Activated naive CD8-positive, alpha-beta T cell treated with anti-CD3 and anti-CD28 coated beads, Interleukin-2, amount 50 U/mL, for 24 hours (primary cell): ENCODE data around the gene ZFP57.

Experiments used
- ATAC-seq: fragments of 150-1000 bp; cut with Tn5 transposase; one replicate; pipeline ENCODE4 v1.10.0; 2021
- DNase-seq: peaks from one replicate; pipeline ENCODE4 v3.0.0; 2021
- H3K27ac Mint-ChIP-seq: one replicate; pipeline ENCODE4 v1.8.0; 2021; ENCODE audit warnings: mild to moderate bottlenecking, mixed read lengths
- H3K27me3 Mint-ChIP-seq: one replicate; pipeline ENCODE4 v1.8.0; 2021; ENCODE audit warnings: mixed read lengths
- H3K36me3 Mint-ChIP-seq: one replicate; pipeline ENCODE4 v1.8.0; 2021; ENCODE audit warnings: low read depth, mixed read lengths
- H3K4me1 Mint-ChIP-seq: one replicate; pipeline ENCODE4 v1.8.0; 2021; ENCODE audit warnings: mixed read lengths
- H3K4me3 Mint-ChIP-seq: one replicate; pipeline ENCODE4 v1.8.0; 2021; ENCODE audit warnings: mild to moderate bottlenecking, moderate library complexity, mixed read lengths
- H3K9me3 Mint-ChIP-seq: one replicate; pipeline ENCODE4 v1.8.0; 2021; ENCODE audit warnings: mixed read lengths

The ZFP57 gene

GRCh38 chr6:29709188-29709587 lies 28.2 kb upstream of the ZFP57 start:
- ATAC-seq (no peak), DNase-seq (no peak)
- Mint-ChIP-seq H3K4me1 (peaks cover 57% of the 10 kb centered on the region), H3K27ac (peak overlapping the region; percentile 16), H3K27me3 (no peaks in the 10 kb centered on the region), H3K4me3 (peak overlapping the region; percentile 69), H3K36me3 (no peaks in the 10 kb centered on the region), H3K9me3 (no peaks in the 10 kb centered on the region)

- no peaks in the 10 kb centered on the region for H3K9me3 Mint-ChIP-seq
- H3K4me3 Mint-ChIP-seq, result peak overlapping the region; percentile 69
- H3K27ac Mint-ChIP-seq, result peak overlapping the region; percentile 46
- peaks cover 57% of the 10 kb centered on the region for H3K4me1 Mint-ChIP-seq
- no peaks in the 10 kb centered on the region for H3K36me3 Mint-ChIP-seq
- H3K27me3 Mint-ChIP-seq, result peaks cover 4% of the 10 kb centered on the region
- ATAC-seq (peak; percentile 90), DNase-seq (peak; percentile 45)
Measured at GRCh38 chr6:29708432-29709179, 27.7 kb upstream of the ZFP57 start.

- Mint-ChIP-seq H3K9me3 (no peaks in the 10 kb centered on the region), H3K4me1 (peaks cover 47% of the 10 kb centered on the region), H3K27me3 (peaks cover 17% of the 10 kb centered on the region), H3K27ac (no peak overlapping the region), H3K4me3 (no peak overlapping the region), H3K36me3 (no peaks in the 10 kb centered on the region)
- no peak for ATAC-seq
- no peak for DNase-seq
Measured at GRCh38 chr6:29705389-29706231, 24.7 kb upstream of the ZFP57 start.

- H3K9me3 Mint-ChIP-seq, result no peaks in the 10 kb centered on the region
- peaks cover 18% of the 10 kb centered on the region for H3K27me3 Mint-ChIP-seq
- H3K4me3 Mint-ChIP-seq, result no peak overlapping the region
- peak; percentile 89 for ATAC-seq
- peak; percentile 91 for DNase-seq
- H3K36me3 Mint-ChIP-seq, result no peaks in the 10 kb centered on the region
- no peak overlapping the region for H3K27ac Mint-ChIP-seq
- H3K4me1 Mint-ChIP-seq, result peaks cover 18% of the 10 kb centered on the region
Measured at GRCh38 chr6:29702519-29703103, 21.7 kb upstream of the ZFP57 start.

GRCh38 chr6:29696147-29697125 lies 15.5 kb upstream of the ZFP57 start:
- Mint-ChIP-seq H3K27ac (no peak overlapping the region), H3K36me3 (peaks cover 3% of the 10 kb centered on the region), H3K4me1 (peaks cover 1% of the 10 kb centered on the region), H3K27me3 (peaks cover 11% of the 10 kb centered on the region), H3K4me3 (no peak overlapping the region), H3K9me3 (peaks cover 5% of the 10 kb centered on the region)
- DNase-seq (no peak), ATAC-seq (no peak)

- peaks cover 5% of the 10 kb centered on the region for H3K27me3 Mint-ChIP-seq
- ATAC-seq, result peak; percentile 82
- H3K9me3 Mint-ChIP-seq, result peaks cover 5% of the 10 kb centered on the region
- H3K4me3 Mint-ChIP-seq, result no peak overlapping the region
- no peak overlapping the region for H3K27ac Mint-ChIP-seq
- H3K36me3 Mint-ChIP-seq, result peaks cover 3% of the 10 kb centered on the region
- DNase-seq, result no peak
- H3K4me1 Mint-ChIP-seq, result peaks cover 1% of the 10 kb centered on the region
Measured at GRCh38 chr6:29694637-29695036, 13.7 kb upstream of the ZFP57 start.

GRCh38 chr6:29685718-29686326 lies 4.9 kb upstream of the ZFP57 start:
- Mint-ChIP-seq H3K36me3 (no peaks in the 10 kb centered on the region), H3K27ac (no peak overlapping the region), H3K4me1 (no peaks in the 10 kb centered on the region), H3K27me3 (peaks cover 6% of the 10 kb centered on the region), H3K4me3 (no peak overlapping the region), H3K9me3 (no peaks in the 10 kb centered on the region)
- ATAC-seq (no peak), DNase-seq (no peak)

GRCh38 chr6:29681811-29682210 lies 859 bp upstream of the ZFP57 start:
- Mint-ChIP-seq H3K36me3 (no peaks in the 10 kb centered on the region), H3K4me1 (no peaks in the 10 kb centered on the region), H3K27me3 (peaks cover 11% of the 10 kb centered on the region), H3K4me3 (no peak overlapping the region), H3K9me3 (no peaks in the 10 kb centered on the region), H3K27ac (no peak overlapping the region)
- DNase-seq (no peak), ATAC-seq (no peak)

- Mint-ChIP-seq H3K27me3 (peaks cover 11% of the 10 kb centered on the region), H3K36me3 (no peaks in the 10 kb centered on the region), H3K9me3 (no peaks in the 10 kb centered on the region), H3K4me3 (no peak overlapping the region), H3K4me1 (no peaks in the 10 kb centered on the region), H3K27ac (no peak overlapping the region)
- ATAC-seq (no peak), DNase-seq (no peak)
Measured at GRCh38 chr6:29680416-29680815, 536 bp downstream of the ZFP57 start.

- no peaks in the 10 kb centered on the region for H3K36me3 Mint-ChIP-seq
Measured at GRCh38 chr6:29679962-29680361, 990 bp downstream of the ZFP57 start.

GRCh38 chr6:29678114-29678513 lies 2.8 kb downstream of the ZFP57 start:
- no peaks in the 10 kb centered on the region for H3K4me1 Mint-ChIP-seq

More at GRCh38 chr6:29679962-29680361, 990 bp downstream of the ZFP57 start:
- Mint-ChIP-seq H3K4me3 (no peak overlapping the region), H3K9me3 (no peaks in the 10 kb centered on the region), H3K4me1 (no peaks in the 10 kb centered on the region), H3K27me3 (peaks cover 11% of the 10 kb centered on the region), H3K27ac (no peak overlapping the region)
- no peak for ATAC-seq
- no peak for DNase-seq

GRCh38 chr6:29676981-29677601 lies 3.9 kb downstream of the ZFP57 start:
- Mint-ChIP-seq H3K36me3 (no peaks in the 10 kb centered on the region), H3K4me3 (no peak overlapping the region), H3K27me3 (peaks cover 10% of the 10 kb centered on the region), H3K9me3 (no peaks in the 10 kb centered on the region), H3K27ac (no peak overlapping the region), H3K4me1 (no peaks in the 10 kb centered on the region)
- DNase-seq, result no peak
- no peak for ATAC-seq

More at GRCh38 chr6:29678114-29678513, 2.8 kb downstream of the ZFP57 start:
- Mint-ChIP-seq H3K9me3 (no peaks in the 10 kb centered on the region), H3K27ac (no peak overlapping the region), H3K27me3 (peaks cover 9% of the 10 kb centered on the region), H3K36me3 (no peaks in the 10 kb centered on the region), H3K4me3 (no peak overlapping the region)
- no peak for DNase-seq
- no peak for ATAC-seq

GRCh38 chr6:29675561-29675960 lies 5.4 kb downstream of the ZFP57 start:
- H3K27me3 Mint-ChIP-seq, result peaks cover 13% of the 10 kb centered on the region
- H3K4me3 Mint-ChIP-seq, result no peak overlapping the region
- no peak for DNase-seq
- no peak for ATAC-seq
- H3K9me3 Mint-ChIP-seq, result no peaks in the 10 kb centered on the region
- H3K4me1 Mint-ChIP-seq, result no peaks in the 10 kb centered on the region
- H3K27ac Mint-ChIP-seq, result no peak overlapping the region
- H3K36me3 Mint-ChIP-seq, result no peaks in the 10 kb centered on the region
